ENCODE data around the gene KCNJ16. TPM values are rescaled to one million over a fixed set of nuclear protein-coding genes. Genes with fewer than 3 reads are reported as not detected.

Gene KCNJ16
- polyA plus RNA-seq, 3 donors: 1.8 to 13.7 TPM; not detected in 1

GRCh38 chr17:70089513-70090148 lies 14.6 kb downstream of the KCNJ16 start:
- 20 to 61% (median 52%) methylated on average over 5 of the region's 5 CpGs for WGBS, 3 donors

GRCh38 chr17:70091005-70091568 lies 16.1 kb downstream of the KCNJ16 start:
- H3K27ac ChIP-seq (ENCODE audit: low read depth, low read length): no peak overlapping the region
- 68 to 78% (median 69%) methylated on average over 2 of the region's 2 CpGs for WGBS, 3 donors

More at GRCh38 chr17:70089513-70090148, 14.6 kb downstream of the KCNJ16 start:
- no peak overlapping the region for H3K27ac ChIP-seq (ENCODE audit: low read depth, low read length)

GRCh38 chr17:70091696-70092095 lies 16.7 kb downstream of the KCNJ16 start:
- 4 to 9% (median 6%) methylated on average over 1 of the region's 1 CpG for WGBS, 3 donors
- no peak overlapping the region for H3K27ac ChIP-seq (ENCODE audit: low read depth, low read length)

- H3K27ac ChIP-seq (ENCODE audit: low read depth, low read length): no peak overlapping the region
- WGBS, 3 donors: 75 to 88% (median 88%) methylated on average over 3 of the region's 3 CpGs
Measured at GRCh38 chr17:70093163-70093562, 18.1 kb downstream of the KCNJ16 start.

- H3K27ac ChIP-seq (ENCODE audit: low read depth, low read length): no peak overlapping the region
- WGBS, 3 donors: 63 to 75% (median 68%) methylated on average over 4 of the region's 4 CpGs
Measured at GRCh38 chr17:70095455-70095854, 20.4 kb downstream of the KCNJ16 start.

GRCh38 chr17:70096861-70097260 lies 21.8 kb downstream of the KCNJ16 start:
- H3K27ac ChIP-seq (ENCODE audit: low read depth, low read length): no peak overlapping the region
- 63 to 76% (median 73%) methylated on average over 8 of the region's 8 CpGs for WGBS, 3 donors

- WGBS, 3 donors: 63 to 73% (median 63%) methylated on average over 2 of the region's 2 CpGs
- no peak overlapping the region for H3K27ac ChIP-seq (ENCODE audit: low read depth, low read length)
Measured at GRCh38 chr17:70098030-70098429, 23.0 kb downstream of the KCNJ16 start.

- 57 to 95% (median 68%) methylated on average over 3 of the region's 3 CpGs for WGBS, 3 donors
Measured at GRCh38 chr17:70099294-70099693, 24.3 kb downstream of the KCNJ16 start.

GRCh38 chr17:70099884-70100283 lies 24.9 kb downstream of the KCNJ16 start:
- H3K27ac ChIP-seq (ENCODE audit: low read depth, low read length): no peak overlapping the region
- 41 to 81% (median 51%) methylated on average over 5 of the region's 5 CpGs for WGBS, 3 donors

More at GRCh38 chr17:70099294-70099693, 24.3 kb downstream of the KCNJ16 start:
- no peak overlapping the region for H3K27ac ChIP-seq (ENCODE audit: low read depth, low read length)

GRCh38 chr17:70100983-70101382 lies 26.0 kb downstream of the KCNJ16 start:
- WGBS, 3 donors: 83 to 92% (median 84%) methylated on average over 1 of the region's 1 CpG

GRCh38 chr17:70102531-70102930 lies 27.5 kb downstream of the KCNJ16 start:
- WGBS, 3 donors: 35 to 58% (median 39%) methylated on average over 3 of the region's 3 CpGs
- H3K27ac ChIP-seq (ENCODE audit: low read depth, low read length): no peak overlapping the region

More at GRCh38 chr17:70100983-70101382, 26.0 kb downstream of the KCNJ16 start:
- H3K27ac ChIP-seq (ENCODE audit: low read depth, low read length): no peak overlapping the region

GRCh38 chr17:70104791-70105523 lies 29.9 kb downstream of the KCNJ16 start:
- H3K27ac ChIP-seq (ENCODE audit: low read depth, low read length): no peak overlapping the region
- 72 to 80% (median 73%) methylated on average over 12 of the region's 12 CpGs for WGBS, 3 donors

- 78 to 88% (median 86%) methylated on average over 3 of the region's 3 CpGs for WGBS, 3 donors
Measured at GRCh38 chr17:70105641-70106040, 30.6 kb downstream of the KCNJ16 start.

GRCh38 chr17:70106551-70106950 lies 31.5 kb downstream of the KCNJ16 start:
- H3K27ac ChIP-seq (ENCODE audit: low read depth, low read length): no peak overlapping the region
- WGBS, 3 donors: 52 to 89% (median 59%) methylated on average over 3 of the region's 3 CpGs

More at GRCh38 chr17:70105641-70106040, 30.6 kb downstream of the KCNJ16 start:
- no peak overlapping the region for H3K27ac ChIP-seq (ENCODE audit: low read depth, low read length)

GRCh38 chr17:70107441-70107840 lies 32.4 kb downstream of the KCNJ16 start:
- H3K27ac ChIP-seq (ENCODE audit: low read depth, low read length): no peak overlapping the region

GRCh38 chr17:70107904-70108565 lies 33.0 kb downstream of the KCNJ16 start:
- WGBS, 3 donors: 95 to 97% (median 96%) methylated on average over 6 of the region's 6 CpGs
- no peak overlapping the region for H3K27ac ChIP-seq (ENCODE audit: low read depth, low read length)

- H3K27ac ChIP-seq (ENCODE audit: low read depth, low read length): no peak overlapping the region
- WGBS, 3 donors: 67 to 68% (median 68%) methylated on average over 3 of the region's 3 CpGs
Measured at GRCh38 chr17:70109497-70109896, 34.5 kb downstream of the KCNJ16 start.

- 65 to 88% (median 72%) methylated on average over 7 of the region's 7 CpGs for WGBS, 3 donors
- no peak overlapping the region for H3K27ac ChIP-seq (ENCODE audit: low read depth, low read length)
Measured at GRCh38 chr17:70110443-70110880, 35.4 kb downstream of the KCNJ16 start.

- 63 to 90% (median 76%) methylated on average over 4 of the region's 4 CpGs for WGBS, 3 donors
- no peak overlapping the region for H3K27ac ChIP-seq (ENCODE audit: low read depth, low read length)
Measured at GRCh38 chr17:70111201-70111600, 36.2 kb downstream of the KCNJ16 start.

Measured in adipose tissue (tissue), 3 donors.